ENCODE measurements around the gene KIF16B.

Gene KIF16B

DNA sequence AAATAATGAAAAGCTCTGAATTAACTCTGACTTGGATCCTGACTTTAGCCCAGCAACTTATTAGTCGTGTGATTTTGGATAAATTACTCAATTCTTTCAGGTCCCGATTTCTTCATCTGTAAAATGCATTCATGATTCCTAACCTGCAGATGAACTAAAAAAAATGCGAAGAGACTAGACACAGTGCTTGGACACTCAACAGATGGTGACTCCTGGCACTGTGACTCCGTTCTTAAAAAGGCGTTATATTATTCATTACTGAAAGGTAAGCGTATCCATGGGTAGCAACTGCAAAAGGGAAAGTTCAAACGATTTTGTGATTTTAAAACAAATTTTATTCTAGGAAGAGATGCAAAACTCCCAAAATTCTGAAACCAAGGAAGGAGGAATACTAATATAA is 226.3 kb downstream of the KIF16B start:
- H3K4me3 ChIP-seq (replicated peaks; ENCODE audit: insufficient read depth, low read length), result no peak overlapping the region
- TF ChIP-seq, protein P1, sequence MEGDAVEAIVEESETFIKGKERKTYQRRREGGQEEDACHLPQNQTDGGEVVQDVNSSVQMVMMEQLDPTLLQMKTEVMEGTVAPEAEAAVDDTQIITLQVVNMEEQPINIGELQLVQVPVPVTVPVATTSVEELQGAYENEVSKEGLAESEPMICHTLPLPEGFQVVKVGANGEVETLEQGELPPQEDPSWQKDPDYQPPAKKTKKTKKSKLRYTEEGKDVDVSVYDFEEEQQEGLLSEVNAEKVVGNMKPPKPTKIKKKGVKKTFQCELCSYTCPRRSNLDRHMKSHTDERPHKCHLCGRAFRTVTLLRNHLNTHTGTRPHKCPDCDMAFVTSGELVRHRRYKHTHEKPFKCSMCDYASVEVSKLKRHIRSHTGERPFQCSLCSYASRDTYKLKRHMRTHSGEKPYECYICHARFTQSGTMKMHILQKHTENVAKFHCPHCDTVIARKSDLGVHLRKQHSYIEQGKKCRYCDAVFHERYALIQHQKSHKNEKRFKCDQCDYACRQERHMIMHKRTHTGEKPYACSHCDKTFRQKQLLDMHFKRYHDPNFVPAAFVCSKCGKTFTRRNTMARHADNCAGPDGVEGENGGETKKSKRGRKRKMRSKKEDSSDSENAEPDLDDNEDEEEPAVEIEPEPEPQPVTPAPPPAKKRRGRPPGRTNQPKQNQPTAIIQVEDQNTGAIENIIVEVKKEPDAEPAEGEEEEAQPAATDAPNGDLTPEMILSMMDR (IDR thresholded peaks at IDR 0.05; ENCODE audit: insufficient read depth, low read length), result no peak
- TF ChIP-seq POLR2AphosphoS5 (IDR thresholded peaks at IDR 0.05; ENCODE audit: low read depth) (no peak), GABPA (IDR thresholded peaks at IDR 0.05; ENCODE audit: low read depth) (no peak), SPI1 (IDR thresholded peaks at IDR 0.05; ENCODE audit: borderline replicate concordance, low read depth) (no peak)
- TF ChIP-seq, protein P2, sequence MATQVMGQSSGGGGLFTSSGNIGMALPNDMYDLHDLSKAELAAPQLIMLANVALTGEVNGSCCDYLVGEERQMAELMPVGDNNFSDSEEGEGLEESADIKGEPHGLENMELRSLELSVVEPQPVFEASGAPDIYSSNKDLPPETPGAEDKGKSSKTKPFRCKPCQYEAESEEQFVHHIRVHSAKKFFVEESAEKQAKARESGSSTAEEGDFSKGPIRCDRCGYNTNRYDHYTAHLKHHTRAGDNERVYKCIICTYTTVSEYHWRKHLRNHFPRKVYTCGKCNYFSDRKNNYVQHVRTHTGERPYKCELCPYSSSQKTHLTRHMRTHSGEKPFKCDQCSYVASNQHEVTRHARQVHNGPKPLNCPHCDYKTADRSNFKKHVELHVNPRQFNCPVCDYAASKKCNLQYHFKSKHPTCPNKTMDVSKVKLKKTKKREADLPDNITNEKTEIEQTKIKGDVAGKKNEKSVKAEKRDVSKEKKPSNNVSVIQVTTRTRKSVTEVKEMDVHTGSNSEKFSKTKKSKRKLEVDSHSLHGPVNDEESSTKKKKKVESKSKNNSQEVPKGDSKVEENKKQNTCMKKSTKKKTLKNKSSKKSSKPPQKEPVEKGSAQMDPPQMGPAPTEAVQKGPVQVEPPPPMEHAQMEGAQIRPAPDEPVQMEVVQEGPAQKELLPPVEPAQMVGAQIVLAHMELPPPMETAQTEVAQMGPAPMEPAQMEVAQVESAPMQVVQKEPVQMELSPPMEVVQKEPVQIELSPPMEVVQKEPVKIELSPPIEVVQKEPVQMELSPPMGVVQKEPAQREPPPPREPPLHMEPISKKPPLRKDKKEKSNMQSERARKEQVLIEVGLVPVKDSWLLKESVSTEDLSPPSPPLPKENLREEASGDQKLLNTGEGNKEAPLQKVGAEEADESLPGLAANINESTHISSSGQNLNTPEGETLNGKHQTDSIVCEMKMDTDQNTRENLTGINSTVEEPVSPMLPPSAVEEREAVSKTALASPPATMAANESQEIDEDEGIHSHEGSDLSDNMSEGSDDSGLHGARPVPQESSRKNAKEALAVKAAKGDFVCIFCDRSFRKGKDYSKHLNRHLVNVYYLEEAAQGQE (IDR thresholded peaks at IDR 0.05; ENCODE audit: insufficient replicate concordance, low read depth), result no peak
- no peak for DNase-seq (ENCODE audit: low read depth in 1 of 2, low spot score in 1 of 2)
- no peaks in the 10 kb centered on the region for H3K27me3 ChIP-seq (ENCODE audit: insufficient read depth, poor library complexity, severe bottlenecking)
- H3K27ac ChIP-seq (replicated peaks), result no peak overlapping the region

DNA sequence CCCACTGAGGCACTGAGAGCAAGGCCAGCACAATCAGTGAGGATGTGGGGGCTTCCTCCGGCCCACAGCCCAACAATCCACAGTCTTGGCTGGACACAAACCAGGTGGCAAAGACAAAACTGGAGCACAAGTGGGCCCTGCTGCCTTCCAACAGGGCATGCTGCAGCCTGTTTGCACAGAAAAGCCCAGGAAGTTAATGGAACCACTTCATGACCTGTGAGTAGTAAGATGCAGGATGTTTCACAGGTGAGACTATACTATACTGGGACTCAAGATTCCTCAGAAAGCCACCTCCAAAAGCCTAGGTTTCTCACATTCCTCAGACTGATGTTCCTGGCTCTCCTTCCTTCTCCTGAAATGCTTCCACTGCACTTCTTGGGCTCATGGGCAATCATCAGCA is 235.5 kb downstream of the KIF16B start:
- Histone ChIP-seq H3K27me3 (ENCODE audit: insufficient read depth, poor library complexity, severe bottlenecking) (no peaks in the 10 kb centered on the region), H3K27ac (replicated peaks) (no peak overlapping the region), H3K4me3 (replicated peaks; ENCODE audit: insufficient read depth, low read length) (no peak overlapping the region)
- no peak for DNase-seq (ENCODE audit: low read depth in 1 of 2, low spot score in 1 of 2)
- TF ChIP-seq, protein P1 (IDR thresholded peaks at IDR 0.05; ENCODE audit: insufficient read depth, low read length), result no peak
- TF ChIP-seq SPI1 (IDR thresholded peaks at IDR 0.05; ENCODE audit: borderline replicate concordance, low read depth), result no peak

DNA sequence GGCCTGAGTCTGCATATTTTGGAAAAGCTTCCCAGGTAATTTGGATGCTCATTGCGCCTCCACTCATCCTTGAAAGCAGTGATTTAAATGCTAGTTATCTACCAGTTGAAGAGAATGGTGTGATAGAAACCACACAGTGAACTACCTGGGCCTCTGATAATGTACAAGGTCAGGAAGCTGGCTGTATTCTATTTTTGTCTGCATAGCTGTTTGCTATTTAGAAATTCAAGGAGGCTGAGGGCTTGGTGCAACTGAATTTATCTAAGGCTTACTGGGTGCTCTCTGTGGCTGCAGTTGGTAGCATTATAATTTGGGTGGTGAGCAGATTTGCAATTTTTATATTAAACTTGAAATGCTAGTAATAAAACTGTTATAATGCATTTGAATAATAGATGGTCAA is 245.6 kb downstream of the KIF16B start:
- Histone ChIP-seq H3K4me3 (replicated peaks; ENCODE audit: insufficient read depth, low read length) (no peak overlapping the region), H3K27ac (replicated peaks) (no peak overlapping the region), H3K27me3 (ENCODE audit: insufficient read depth, poor library complexity, severe bottlenecking) (no peaks in the 10 kb centered on the region)
- no peak for TF ChIP-seq GABPA (IDR thresholded peaks at IDR 0.05; ENCODE audit: low read depth)
- TF ChIP-seq, protein P1 (IDR thresholded peaks at IDR 0.05; ENCODE audit: insufficient read depth, low read length), result no peak
- TF ChIP-seq SPI1 (IDR thresholded peaks at IDR 0.05; ENCODE audit: borderline replicate concordance, low read depth), result no peak
- no peak for TF ChIP-seq POLR2AphosphoS5 (IDR thresholded peaks at IDR 0.05; ENCODE audit: low read depth)
- TF ChIP-seq, protein P2 (IDR thresholded peaks at IDR 0.05; ENCODE audit: insufficient replicate concordance, low read depth), result no peak
- DNase-seq (ENCODE audit: low read depth in 1 of 2, low spot score in 1 of 2), result no peak

DNA sequence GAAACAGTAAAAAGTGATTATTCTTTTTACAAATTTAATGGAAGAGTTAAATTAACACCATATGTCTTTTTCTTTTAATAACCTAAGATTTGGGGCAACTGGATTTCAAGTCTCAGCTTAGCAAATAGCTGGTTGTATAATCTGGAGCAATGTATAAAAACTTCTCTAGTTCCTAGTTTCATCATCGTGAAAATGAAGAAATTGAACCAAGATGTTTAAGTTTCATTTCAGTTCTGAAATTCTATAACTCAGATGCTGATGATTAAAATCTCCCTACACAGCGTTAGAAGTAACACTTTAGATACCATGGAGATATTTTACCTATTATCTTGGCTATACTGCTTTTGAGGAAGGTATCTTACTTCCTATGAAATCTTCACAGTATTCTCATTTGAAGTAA is 252.0 kb downstream of the KIF16B start:
- no peak for DNase-seq (ENCODE audit: low read depth in 1 of 2, low spot score in 1 of 2)
- TF ChIP-seq, protein P2 (IDR thresholded peaks at IDR 0.05; ENCODE audit: insufficient replicate concordance, low read depth), result no peak
- TF ChIP-seq POLR2AphosphoS5 (IDR thresholded peaks at IDR 0.05; ENCODE audit: low read depth) (no peak), SPI1 (IDR thresholded peaks at IDR 0.05; ENCODE audit: borderline replicate concordance, low read depth) (no peak), GABPA (IDR thresholded peaks at IDR 0.05; ENCODE audit: low read depth) (no peak)
- TF ChIP-seq, protein P1 (IDR thresholded peaks at IDR 0.05; ENCODE audit: insufficient read depth, low read length), result no peak
- Histone ChIP-seq H3K27me3 (ENCODE audit: insufficient read depth, poor library complexity, severe bottlenecking) (no peaks in the 10 kb centered on the region), H3K4me3 (replicated peaks; ENCODE audit: insufficient read depth, low read length) (no peak overlapping the region), H3K27ac (replicated peaks) (no peak overlapping the region)
